ENCODE measurements around the gene PLA2G7.

The PLA2G7 gene

GRCh38 chr6:46688966-46689335 is 46.2 kb downstream of the PLA2G7 start:
- DNase-seq (ENCODE audit: low read depth in 2 of 2) = no peak

GRCh38 chr6:46688117-46688965 is 46.8 kb downstream of the PLA2G7 start:
- no peak for DNase-seq (ENCODE audit: low read depth in 2 of 2)

- no peak for DNase-seq (ENCODE audit: low read depth in 2 of 2)
Measured at GRCh38 chr6:46687619-46688097, 47.5 kb downstream of the PLA2G7 start, which contains the start of gene TDRD6. Gene TDRD6, plus strand, starts transcription at chr6:46687885. Its CDS starts 244 bp downstream, at chr6:46688129.

DNA sequence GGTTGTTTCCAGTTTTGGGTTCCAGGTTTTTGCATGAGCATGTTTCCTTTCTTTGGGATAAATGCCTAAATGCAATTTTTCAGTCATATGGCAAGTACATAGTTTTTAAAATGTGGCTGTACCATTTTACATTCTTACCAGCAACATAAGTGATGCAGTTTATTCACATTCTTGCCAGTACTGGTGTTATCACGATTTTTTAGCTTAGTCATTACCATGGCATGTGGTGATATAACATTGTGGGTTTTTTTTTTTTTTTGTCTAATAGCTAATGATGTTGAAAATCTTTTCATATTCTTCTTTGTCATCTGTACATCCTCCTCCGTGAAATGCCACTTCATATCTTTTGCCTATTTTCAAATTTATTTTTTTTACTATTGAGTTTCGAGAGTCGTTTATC is 50.4 kb downstream of the PLA2G7 start:
- no peak for DNase-seq (ENCODE audit: low read depth in 2 of 2)

DNA sequence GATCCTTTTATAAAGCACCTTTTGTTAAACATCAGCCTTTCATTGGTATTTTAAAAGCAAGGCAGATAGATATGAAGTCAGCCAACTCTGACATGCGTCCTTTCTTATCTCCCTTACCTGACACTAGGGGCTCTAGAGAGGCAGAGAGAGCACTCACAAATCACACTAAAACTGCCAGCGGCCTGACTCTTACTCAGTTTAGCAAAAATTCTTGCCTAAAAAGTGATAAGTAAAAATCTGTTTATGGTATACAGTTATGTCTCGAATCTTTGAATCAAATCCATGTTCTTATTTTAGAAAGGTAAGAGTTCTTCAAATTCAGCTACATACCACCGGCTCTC is 57.9 kb downstream of the PLA2G7 start:
- no peak for DNase-seq (ENCODE audit: low read depth in 2 of 2)

GRCh38 chr6:46676604-46677313 is 58.4 kb downstream of the PLA2G7 start:
- no peak for DNase-seq (ENCODE audit: low read depth in 2 of 2)

- no peak for DNase-seq (ENCODE audit: low read depth in 2 of 2)
Measured at GRCh38 chr6:46674410-46674809, 60.8 kb downstream of the PLA2G7 start.

- no peak for DNase-seq (ENCODE audit: low read depth in 2 of 2)
Measured at GRCh38 chr6:46667377-46667776, 67.8 kb downstream of the PLA2G7 start.

DNA sequence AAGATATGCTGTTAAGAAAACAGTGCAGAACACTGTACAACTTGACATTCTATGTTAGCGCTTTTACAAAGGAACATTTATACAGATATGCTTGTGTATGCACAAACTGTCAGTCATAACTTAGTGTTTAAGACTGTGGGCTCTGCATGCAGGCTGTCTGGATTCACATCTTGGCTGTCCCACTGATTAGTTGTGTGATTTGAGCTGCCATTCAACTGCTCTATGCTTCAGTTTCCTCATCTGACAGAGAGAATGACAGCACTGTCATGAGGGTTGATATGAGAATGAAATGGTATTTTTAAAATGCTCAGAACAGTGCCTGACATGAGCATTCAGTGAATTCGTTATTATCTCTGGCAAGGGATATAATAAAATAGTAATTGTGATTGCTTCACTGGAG is 73.7 kb downstream of the PLA2G7 start:
- DNase-seq (ENCODE audit: low read depth in 2 of 2) = no peak

DNA sequence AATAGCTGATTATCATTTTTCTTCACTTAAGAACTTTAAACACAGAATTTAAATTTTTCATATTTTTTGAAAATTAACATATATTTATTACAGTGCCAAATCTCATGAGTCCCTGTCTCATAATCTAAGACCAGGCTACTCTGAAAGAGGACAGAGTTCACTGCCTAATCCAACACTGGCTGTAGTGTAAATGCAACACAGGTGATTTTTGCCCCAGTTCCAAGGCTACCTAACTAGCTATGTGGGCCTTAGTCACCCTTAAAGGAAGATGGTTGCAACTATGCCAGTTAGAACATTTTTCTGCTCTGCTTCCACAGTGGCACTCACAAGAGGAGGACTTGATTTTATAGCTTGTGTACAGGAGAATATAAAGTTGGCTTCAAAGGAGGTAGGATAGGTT is 77.5 kb downstream of the PLA2G7 start:
- no peak for DNase-seq (ENCODE audit: low read depth in 2 of 2)

DNA sequence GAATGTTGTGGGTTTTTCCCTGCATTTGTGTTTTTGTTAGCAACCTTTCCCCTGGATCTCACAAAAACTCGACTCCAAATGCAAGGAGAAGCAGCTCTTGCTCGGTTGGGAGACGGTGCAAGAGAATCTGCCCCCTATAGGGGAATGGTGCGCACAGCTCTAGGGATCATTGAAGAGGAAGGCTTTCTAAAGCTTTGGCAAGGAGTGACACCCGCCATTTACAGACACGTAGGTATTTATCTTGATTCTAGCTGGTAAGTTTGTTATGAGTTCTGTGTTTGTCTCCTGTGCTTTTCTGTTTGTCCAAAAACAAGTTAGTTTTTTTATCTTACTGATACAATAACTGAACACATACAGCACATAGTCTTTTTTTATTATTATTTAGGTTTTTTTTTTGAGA is 79.4 kb downstream of the PLA2G7 start:
- DNase-seq (ENCODE audit: low read depth in 2 of 2) = no peak

Data from activated CD8-positive, alpha-beta memory T cell treated with anti-CD3 and anti-CD28 coated beads for 4 hours (primary cell).